GM19467 (cell line): Measurements from ENCODE around the gene SEMA3D.
"Not testable (repeated sequence)": the region's sequence is repeated elsewhere in the genome, so short reads cannot be mapped to it uniquely, and the experiment has no call there.

ENCODE experiments used
- ATAC-seq: cut with Tn5 transposase; IDR thresholded peaks from one replicate; pipeline ENCODE4 v1.9.1; 2021; ENCODE audit warnings: mild to moderate bottlenecking, moderate library complexity; ENCODE audit not compliant: unreplicated experiment

SEMA3D gene

GRCh38 chr7:85000735-85001350, 186.0 kb downstream of the SEMA3D start:
- ATAC-seq = no peak

- ATAC-seq = no peak
These were observed 187.4 kb downstream of the SEMA3D start for GRCh38 chr7:84999450-84999849.

- no peak for ATAC-seq
These were observed 188.2 kb downstream of the SEMA3D start for GRCh38 chr7:84998665-84999064.

GRCh38 chr7:84997626-84998025, 189.2 kb downstream of the SEMA3D start:
- no peak for ATAC-seq

- not testable (repeated sequence) for ATAC-seq
These were observed 193.9 kb downstream of the SEMA3D start for GRCh38 chr7:84992954-84993353.

GRCh38 chr7:84985073-84985784, 201.6 kb downstream of the SEMA3D start:
- no peak for ATAC-seq

GRCh38 chr7:84982199-84982598, 204.7 kb downstream of the SEMA3D start:
- ATAC-seq = no peak

- no peak for ATAC-seq
These were observed 205.5 kb downstream of the SEMA3D start for GRCh38 chr7:84981055-84981976.

- no peak for ATAC-seq
These were observed 211.2 kb downstream of the SEMA3D start for GRCh38 chr7:84975586-84976185.

- no peak for ATAC-seq
These were observed 215.5 kb downstream of the SEMA3D start for GRCh38 chr7:84971360-84971759.

- no peak for ATAC-seq
These were observed 216.2 kb downstream of the SEMA3D start for GRCh38 chr7:84970670-84971069.

GRCh38 chr7:84953234-84953633, 233.6 kb downstream of the SEMA3D start:
- no peak for ATAC-seq

GRCh38 chr7:84950836-84951235, 236.0 kb downstream of the SEMA3D start:
- no peak for ATAC-seq

GRCh38 chr7:84949501-84949900, 237.4 kb downstream of the SEMA3D start:
- no peak for ATAC-seq

GRCh38 chr7:84949067-84949466, 237.8 kb downstream of the SEMA3D start:
- no peak for ATAC-seq

- ATAC-seq = no peak
These were observed 238.2 kb downstream of the SEMA3D start for GRCh38 chr7:84948634-84949033.

- no peak for ATAC-seq
These were observed 240.3 kb downstream of the SEMA3D start for GRCh38 chr7:84946549-84946948.
